Measurements from ENCODE around the gene LASP1. TPM values are rescaled to one million over a fixed set of nuclear protein-coding genes. Genes with fewer than 3 reads are reported as not detected.

LASP1 gene
- total and polyA plus RNA-seq, 2 of the 4 experiments (the other 2 are of a cell fraction) = 79.8 to 262 TPM

- no peak overlapping the region for H3K4ac ChIP-seq (ENCODE audit: low read depth, low read length)
- no peak overlapping the region for H2BK20ac ChIP-seq (ENCODE audit: low read depth, low read length)
- H3K27me3 ChIP-seq (ENCODE audit: control insufficient read depth, insufficient read depth, low read length) = no peaks in the 10 kb centered on the region
- no peak overlapping the region for H3K4me2 ChIP-seq (ENCODE audit: low read depth, low read length)
- TF ChIP-seq, protein P1, sequence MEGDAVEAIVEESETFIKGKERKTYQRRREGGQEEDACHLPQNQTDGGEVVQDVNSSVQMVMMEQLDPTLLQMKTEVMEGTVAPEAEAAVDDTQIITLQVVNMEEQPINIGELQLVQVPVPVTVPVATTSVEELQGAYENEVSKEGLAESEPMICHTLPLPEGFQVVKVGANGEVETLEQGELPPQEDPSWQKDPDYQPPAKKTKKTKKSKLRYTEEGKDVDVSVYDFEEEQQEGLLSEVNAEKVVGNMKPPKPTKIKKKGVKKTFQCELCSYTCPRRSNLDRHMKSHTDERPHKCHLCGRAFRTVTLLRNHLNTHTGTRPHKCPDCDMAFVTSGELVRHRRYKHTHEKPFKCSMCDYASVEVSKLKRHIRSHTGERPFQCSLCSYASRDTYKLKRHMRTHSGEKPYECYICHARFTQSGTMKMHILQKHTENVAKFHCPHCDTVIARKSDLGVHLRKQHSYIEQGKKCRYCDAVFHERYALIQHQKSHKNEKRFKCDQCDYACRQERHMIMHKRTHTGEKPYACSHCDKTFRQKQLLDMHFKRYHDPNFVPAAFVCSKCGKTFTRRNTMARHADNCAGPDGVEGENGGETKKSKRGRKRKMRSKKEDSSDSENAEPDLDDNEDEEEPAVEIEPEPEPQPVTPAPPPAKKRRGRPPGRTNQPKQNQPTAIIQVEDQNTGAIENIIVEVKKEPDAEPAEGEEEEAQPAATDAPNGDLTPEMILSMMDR (conservative IDR thresholded peaks at IDR 0.05; ENCODE audit: low read depth, low read length) = no peak
- TF ChIP-seq CHD1 (IDR thresholded peaks at IDR 0.05; ENCODE audit: low read depth, low read length) (no peak), MAZ (IDR thresholded peaks at IDR 0.05; ENCODE audit: borderline replicate concordance, low read depth, low read length) (no peak), MAFK (IDR thresholded peaks at IDR 0.05; ENCODE audit: low read depth, low read length) (no peak), FOS (IDR thresholded peaks at IDR 0.05; ENCODE audit: low read depth, low read length) (no peak), MXI1 (IDR thresholded peaks at IDR 0.05; ENCODE audit: borderline replicate concordance, low read depth, low read length) (no peak), CEBPB (IDR thresholded peaks at IDR 0.05; ENCODE audit: low read depth, low read length) (no peak), POLR2A (IDR thresholded peaks at IDR 0.05; ENCODE audit: low read depth, low read length) (no peak), RAD21 (IDR thresholded peaks at IDR 0.05; ENCODE audit: low read length) (no peak), RCOR1 (IDR thresholded peaks at IDR 0.05; ENCODE audit: insufficient replicate concordance, low read length) (no peak), RFX5 (IDR thresholded peaks at IDR 0.05; ENCODE audit: low read depth, low read length) (no peak), BHLHE40 (IDR thresholded peaks at IDR 0.05; ENCODE audit: low read depth, low read length) (no peak)
- TF ChIP-seq, protein P2, sequence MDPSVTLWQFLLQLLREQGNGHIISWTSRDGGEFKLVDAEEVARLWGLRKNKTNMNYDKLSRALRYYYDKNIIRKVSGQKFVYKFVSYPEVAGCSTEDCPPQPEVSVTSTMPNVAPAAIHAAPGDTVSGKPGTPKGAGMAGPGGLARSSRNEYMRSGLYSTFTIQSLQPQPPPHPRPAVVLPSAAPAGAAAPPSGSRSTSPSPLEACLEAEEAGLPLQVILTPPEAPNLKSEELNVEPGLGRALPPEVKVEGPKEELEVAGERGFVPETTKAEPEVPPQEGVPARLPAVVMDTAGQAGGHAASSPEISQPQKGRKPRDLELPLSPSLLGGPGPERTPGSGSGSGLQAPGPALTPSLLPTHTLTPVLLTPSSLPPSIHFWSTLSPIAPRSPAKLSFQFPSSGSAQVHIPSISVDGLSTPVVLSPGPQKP (IDR thresholded peaks at IDR 0.05; ENCODE audit: borderline replicate concordance, low read depth, low read length) = no peak
- TF ChIP-seq, protein P3, sequence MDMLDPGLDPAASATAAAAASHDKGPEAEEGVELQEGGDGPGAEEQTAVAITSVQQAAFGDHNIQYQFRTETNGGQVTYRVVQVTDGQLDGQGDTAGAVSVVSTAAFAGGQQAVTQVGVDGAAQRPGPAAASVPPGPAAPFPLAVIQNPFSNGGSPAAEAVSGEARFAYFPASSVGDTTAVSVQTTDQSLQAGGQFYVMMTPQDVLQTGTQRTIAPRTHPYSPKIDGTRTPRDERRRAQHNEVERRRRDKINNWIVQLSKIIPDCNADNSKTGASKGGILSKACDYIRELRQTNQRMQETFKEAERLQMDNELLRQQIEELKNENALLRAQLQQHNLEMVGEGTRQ (IDR thresholded peaks at IDR 0.05; ENCODE audit: low read depth, low read length) = no peak
- no peak overlapping the region for H4K91ac ChIP-seq (ENCODE audit: insufficient read depth, low read depth, low read length)
- H3K23ac ChIP-seq (ENCODE audit: low read depth, low read length) = no peak overlapping the region
- no peak overlapping the region for H3K9ac ChIP-seq (ENCODE audit: low read depth, low read length)
- H3K4me1 ChIP-seq (ENCODE audit: control insufficient read depth, insufficient read depth, low read length) = peaks cover 9% of the 10 kb centered on the region; the same call in 1 of the 2 replicates
- H2BK15ac ChIP-seq (ENCODE audit: low read depth, low read length) = no peak overlapping the region
- H2BK5ac ChIP-seq (ENCODE audit: low read depth, low read length, poor library complexity, severe bottlenecking) = no peak overlapping the region
- peaks cover 34 to 85% of the 10 kb centered on the region in 2 experiments; a peak in 3 of 4 replicates for H3K79me1 ChIP-seq (ENCODE audit: low read depth in 1 of 2, low read length in 2 of 2)
- H2BK120ac ChIP-seq (ENCODE audit: low read depth, low read length) = no peak overlapping the region
- dilution Hi-C loops (cut with HindIII; ENCODE audit: low sequenced_read_pairs, unreplicated experiment) (no loop called here), intact Hi-C loops (cut with micrococcal nuclease) (no loop called here), in situ Hi-C loops (cut with MboI; ENCODE audit: low sequenced_read_pairs) (no loop called here)
- no peak overlapping the region for H3K14ac ChIP-seq (replicated peaks; ENCODE audit: low read depth, low read length)
- no peak overlapping the region for H4K8ac ChIP-seq (ENCODE audit: low read depth in 2 of 2, low read length in 2 of 2)
- H4K5ac ChIP-seq (ENCODE audit: low read depth, low read length) = no peak overlapping the region
- BruUV-seq (replicated peaks) = no TSS peak
- no peak overlapping the region for H3K56ac ChIP-seq (ENCODE audit: extremely low read depth, insufficient read depth, low read length)
- no peak overlapping the region for H2AFZ ChIP-seq (replicated peaks; ENCODE audit: low read length, poor library complexity)
- CTCF ChIA-PET = no interaction called here
- DNase-seq (no peak), ATAC-seq (ENCODE audit: low read depth) (no peak)
- H4K20me1 ChIP-seq (ENCODE audit: insufficient read depth, low read length) = peaks cover 54% of the 10 kb centered on the region
- H3K9me1 ChIP-seq (ENCODE audit: insufficient read depth, low read length) = peaks cover 12% of the 10 kb centered on the region; the same call in 1 of the 2 replicates
- no peak overlapping the region for H2AK5ac ChIP-seq (ENCODE audit: low read depth, low read length)
- WGBS, 2 experiments (ENCODE audit: extremely low coverage in 2 of 2, insufficient read length in 1 of 2) = no CpG with 5 or more reads among the region's 5 CpGs
- no peak overlapping the region for H2AK9ac ChIP-seq (replicated peaks; ENCODE audit: low read depth, low read length, poor library complexity)
- no peak overlapping the region for H3K4me3 ChIP-seq (ENCODE audit: insufficient read depth, low read depth, low read length)
- H3K9me3 ChIP-seq (ENCODE audit: control insufficient read depth, insufficient read depth, low read length) = no peaks in the 10 kb centered on the region
- no peak overlapping the region for H3K27ac ChIP-seq (ENCODE audit: insufficient read depth, low read length)
- POLR2A ChIA-PET (ENCODE audit: unreplicated experiment) = no interaction called here
- peaks cover 68% of the 10 kb centered on the region for H3K36me3 ChIP-seq (ENCODE audit: control insufficient read depth, insufficient read depth, low read length)
- H3K18ac ChIP-seq (ENCODE audit: low read depth, low read length) = no peak overlapping the region
Measured at GRCh38 chr17:38918916-38919315, 49.1 kb downstream of the LASP1 start.

All from IMR-90 (cell line).